Nephron (organoid): Measurements from ENCODE around the gene FAM20B.
"Not testable (repeated sequence)": the region's sequence is repeated elsewhere in the genome, so short reads cannot be mapped to it uniquely, and the experiment has no call there.

Experiments
- H3K27ac Mint-ChIP-seq, 3 experiments: 2 replicates each; pipeline ENCODE4 v1.8.0; 2020; ENCODE audit warnings: mixed read lengths in 3 of 3, mild to moderate bottlenecking in 2 of 3, moderate library complexity in 1 of 3
- H3K27me3 Mint-ChIP-seq: 2 replicates; pipeline ENCODE4 v1.8.0; 2021; ENCODE audit warnings: low read depth, mild to moderate bottlenecking, moderate library complexity, mixed read lengths
- H3K36me3 Mint-ChIP-seq: 2 replicates; pipeline ENCODE4 v1.8.0; 2020; ENCODE audit warnings: low read depth, mixed read lengths
- H3K4me1 Mint-ChIP-seq: 2 replicates; pipeline ENCODE4 v1.8.0; 2020; ENCODE audit warnings: mixed read lengths
- H3K4me3 Mint-ChIP-seq, 3 experiments: 2 replicates each; pipeline ENCODE4 v1.8.0; 2020; ENCODE audit warnings: mild to moderate bottlenecking in 3 of 3, mixed read lengths in 3 of 3, moderate library complexity in 2 of 3
- H3K9me3 Mint-ChIP-seq: 2 replicates; pipeline ENCODE4 v1.8.0; 2020; ENCODE audit warnings: mixed read lengths
- TF ChIP-seq, protein P1 (sequence below), 3 experiments: fragments of 200-600 bp; sonication (generic); IDR thresholded peaks; one replicate each; pipeline ENCODE4 v1.5.0; 2021; ENCODE audit warnings: antibody characterized with exemption in 3 of 3; ENCODE audit not compliant: unreplicated experiment in 3 of 3

Gene FAM20B

DNA sequence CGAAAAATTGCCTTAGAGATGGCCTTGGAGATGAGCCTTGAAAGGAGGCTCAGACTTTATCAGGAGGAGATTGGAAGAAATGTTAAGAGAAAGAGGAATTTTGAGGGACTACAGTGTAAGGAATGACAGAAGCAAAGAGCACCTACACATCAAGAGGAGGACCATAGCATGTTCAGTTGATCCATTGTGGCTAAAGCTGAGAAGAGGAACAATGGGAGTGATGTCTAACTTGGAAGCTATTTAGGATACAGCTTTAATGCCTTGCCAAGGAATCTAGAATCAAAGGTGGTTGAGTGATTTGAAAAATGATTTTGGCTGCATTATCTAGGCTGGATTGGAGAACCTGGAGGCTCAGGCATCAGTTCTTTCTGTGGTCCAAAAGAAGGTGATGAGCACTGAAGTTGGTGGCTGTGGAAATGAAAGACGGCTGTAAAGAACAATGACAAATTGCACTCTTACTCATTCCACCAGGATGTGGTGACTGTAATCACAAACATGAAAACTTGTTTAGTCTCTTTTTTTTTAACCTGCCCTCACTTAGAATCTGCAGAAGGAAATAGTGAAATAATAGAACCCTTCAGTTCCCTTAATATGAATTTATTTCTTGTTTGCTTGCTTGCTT lies 11.3 kb downstream of the FAM20B start:
- peaks cover 4% of the 10 kb centered on the region for H3K27me3 Mint-ChIP-seq
- H3K36me3 Mint-ChIP-seq: peaks cover 20% of the 10 kb centered on the region
- H3K27ac Mint-ChIP-seq: no peak overlapping the region
- H3K9me3 Mint-ChIP-seq: peaks cover 8% of the 10 kb centered on the region
- TF ChIP-seq, protein P1, sequence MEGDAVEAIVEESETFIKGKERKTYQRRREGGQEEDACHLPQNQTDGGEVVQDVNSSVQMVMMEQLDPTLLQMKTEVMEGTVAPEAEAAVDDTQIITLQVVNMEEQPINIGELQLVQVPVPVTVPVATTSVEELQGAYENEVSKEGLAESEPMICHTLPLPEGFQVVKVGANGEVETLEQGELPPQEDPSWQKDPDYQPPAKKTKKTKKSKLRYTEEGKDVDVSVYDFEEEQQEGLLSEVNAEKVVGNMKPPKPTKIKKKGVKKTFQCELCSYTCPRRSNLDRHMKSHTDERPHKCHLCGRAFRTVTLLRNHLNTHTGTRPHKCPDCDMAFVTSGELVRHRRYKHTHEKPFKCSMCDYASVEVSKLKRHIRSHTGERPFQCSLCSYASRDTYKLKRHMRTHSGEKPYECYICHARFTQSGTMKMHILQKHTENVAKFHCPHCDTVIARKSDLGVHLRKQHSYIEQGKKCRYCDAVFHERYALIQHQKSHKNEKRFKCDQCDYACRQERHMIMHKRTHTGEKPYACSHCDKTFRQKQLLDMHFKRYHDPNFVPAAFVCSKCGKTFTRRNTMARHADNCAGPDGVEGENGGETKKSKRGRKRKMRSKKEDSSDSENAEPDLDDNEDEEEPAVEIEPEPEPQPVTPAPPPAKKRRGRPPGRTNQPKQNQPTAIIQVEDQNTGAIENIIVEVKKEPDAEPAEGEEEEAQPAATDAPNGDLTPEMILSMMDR (IDR thresholded peaks at IDR 0.05; ENCODE audit: unreplicated experiment in 3 of 3): no peak
- H3K4me3 Mint-ChIP-seq: no peak overlapping the region
- peaks cover 33% of the 10 kb centered on the region for H3K4me1 Mint-ChIP-seq

DNA sequence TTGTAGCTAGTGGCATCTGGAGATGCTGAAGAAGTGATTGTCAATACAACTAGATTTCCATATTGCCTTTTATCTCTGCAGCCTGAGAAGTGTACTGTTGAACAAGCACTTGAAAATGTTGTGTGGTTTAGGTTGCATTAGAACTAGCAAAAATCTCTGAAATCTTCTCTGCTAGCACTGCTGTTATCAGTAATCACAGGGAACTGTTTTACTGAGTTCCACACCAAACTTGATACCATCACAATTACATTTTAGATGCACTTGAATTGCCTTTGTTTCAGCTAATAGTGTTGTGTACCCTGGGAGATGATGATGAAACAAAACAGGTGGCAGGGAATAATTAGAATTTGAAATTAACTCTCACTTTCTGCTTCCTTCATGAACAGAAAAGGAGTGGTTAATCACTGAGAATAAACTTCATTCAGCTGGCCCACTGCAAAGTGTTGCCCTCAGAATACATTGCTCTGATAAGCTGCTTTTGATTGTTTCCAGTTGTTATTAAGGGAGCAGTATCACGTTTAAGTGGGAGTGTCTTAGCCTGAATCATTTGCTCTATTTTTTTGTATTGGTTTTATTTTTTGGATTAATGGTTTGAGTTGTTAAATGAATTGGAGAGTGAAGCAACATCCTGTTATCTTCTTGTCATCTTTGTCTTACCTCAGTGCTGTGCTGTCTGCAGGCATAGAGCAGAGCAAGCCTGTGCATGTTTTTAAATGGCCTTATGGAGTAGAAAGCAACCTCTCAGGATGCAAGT lies 13.0 kb downstream of the FAM20B start:
- peak overlapping the region in 1 of 3 experiments; percentile 16 for H3K27ac Mint-ChIP-seq
- no peak overlapping the region for H3K4me3 Mint-ChIP-seq
- peaks cover 8% of the 10 kb centered on the region for H3K9me3 Mint-ChIP-seq
- peaks cover 4% of the 10 kb centered on the region for H3K27me3 Mint-ChIP-seq
- H3K4me1 Mint-ChIP-seq: peaks cover 32% of the 10 kb centered on the region
- peaks cover 29% of the 10 kb centered on the region for H3K36me3 Mint-ChIP-seq
- TF ChIP-seq, protein P1 (IDR thresholded peaks at IDR 0.05; ENCODE audit: unreplicated experiment in 3 of 3): no peak

DNA sequence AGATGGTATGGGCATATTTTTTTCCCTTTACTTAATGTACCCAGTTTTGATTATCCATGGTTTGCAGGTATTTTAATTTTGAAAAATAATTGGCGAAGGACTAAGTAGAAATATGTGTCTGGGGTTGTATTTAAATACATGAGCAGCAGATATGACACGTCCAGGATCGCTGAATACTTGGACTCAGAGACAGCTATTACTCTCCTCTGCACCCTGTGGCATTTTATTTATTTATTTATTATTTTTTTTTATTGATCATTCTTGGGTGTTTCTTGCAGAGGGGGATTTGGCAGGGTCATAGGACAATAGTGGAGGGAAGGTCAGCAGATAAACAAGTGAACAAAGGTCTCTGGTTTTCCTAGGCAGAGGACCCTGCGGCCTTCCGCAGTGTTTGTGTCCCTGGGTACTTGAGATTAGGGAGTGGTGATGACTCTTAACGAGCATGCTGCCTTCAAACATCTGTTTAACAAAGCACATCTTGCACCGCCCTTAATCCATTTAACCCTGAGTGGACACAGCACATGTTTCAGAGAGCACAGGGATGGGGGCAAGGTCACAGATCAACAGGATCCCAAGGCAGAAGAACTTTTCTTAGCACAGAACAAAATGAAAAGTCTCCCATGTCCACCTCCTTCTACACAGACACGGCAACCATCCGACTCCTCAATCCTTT lies 13.9 kb downstream of the FAM20B start:
- H3K4me1 Mint-ChIP-seq: peaks cover 26% of the 10 kb centered on the region
- H3K4me3 Mint-ChIP-seq, H3K27me3 Mint-ChIP-seq: not testable (repeated sequence)
- peaks cover 38% of the 10 kb centered on the region for H3K36me3 Mint-ChIP-seq
- H3K27ac Mint-ChIP-seq: peak overlapping the region in 1 of 3 experiments; percentile 16
- H3K9me3 Mint-ChIP-seq: peaks cover 11% of the 10 kb centered on the region

DNA sequence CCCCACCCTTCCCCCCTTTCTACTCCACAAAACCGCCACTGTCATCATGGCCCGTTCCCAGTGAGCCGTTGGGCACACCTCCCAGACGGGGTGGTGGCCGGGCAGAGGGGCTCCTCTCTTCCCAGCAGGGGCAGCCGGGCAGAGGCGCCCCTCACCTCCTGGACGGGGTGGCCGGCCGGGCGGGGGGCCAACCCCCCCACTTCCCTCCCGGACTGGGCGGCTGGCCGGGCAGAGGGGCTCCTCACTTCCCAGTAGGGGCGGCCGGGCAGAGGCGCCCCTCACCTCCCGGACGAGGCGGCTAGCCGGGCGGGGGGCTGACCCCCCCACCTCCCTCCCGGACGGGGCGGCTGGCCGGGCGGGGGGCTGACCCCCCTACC lies 14.5 kb downstream of the FAM20B start:
- Mint-ChIP-seq H3K4me1 (peaks cover 24% of the 10 kb centered on the region), H3K36me3 (peaks cover 42% of the 10 kb centered on the region), H3K9me3 (peaks cover 11% of the 10 kb centered on the region)
- not testable (repeated sequence) for H3K27me3 Mint-ChIP-seq, H3K27ac Mint-ChIP-seq, H3K4me3 Mint-ChIP-seq

DNA sequence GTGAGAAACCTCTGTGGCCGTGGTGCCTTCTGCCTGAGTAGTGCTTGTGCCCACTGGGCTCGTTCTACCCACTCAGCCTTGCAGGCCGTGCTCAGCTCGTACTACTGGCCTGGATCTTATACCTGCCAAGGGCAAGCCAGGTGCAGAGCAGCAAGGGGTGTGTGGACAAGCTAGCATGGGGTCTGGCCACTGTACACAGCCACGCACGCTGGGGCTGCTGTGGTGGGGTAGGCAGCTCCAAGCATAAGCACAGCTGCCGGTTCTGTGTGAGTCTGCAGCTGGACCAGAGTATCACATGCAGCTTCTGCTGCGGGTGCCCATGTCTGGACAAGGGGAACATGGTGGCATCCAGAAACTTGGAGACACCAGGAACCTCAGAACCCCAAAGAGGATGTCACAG lies 16.4 kb downstream of the FAM20B start:
- H3K9me3 Mint-ChIP-seq: peaks cover 11% of the 10 kb centered on the region
- peaks cover 42% of the 10 kb centered on the region for H3K36me3 Mint-ChIP-seq
- H3K27ac Mint-ChIP-seq: no peak overlapping the region
- H3K4me1 Mint-ChIP-seq: peaks cover 24% of the 10 kb centered on the region
- TF ChIP-seq, protein P1 (IDR thresholded peaks at IDR 0.05; ENCODE audit: unreplicated experiment in 3 of 3): no peak
- no peak overlapping the region for H3K4me3 Mint-ChIP-seq
- H3K27me3 Mint-ChIP-seq: peaks cover 4% of the 10 kb centered on the region

DNA sequence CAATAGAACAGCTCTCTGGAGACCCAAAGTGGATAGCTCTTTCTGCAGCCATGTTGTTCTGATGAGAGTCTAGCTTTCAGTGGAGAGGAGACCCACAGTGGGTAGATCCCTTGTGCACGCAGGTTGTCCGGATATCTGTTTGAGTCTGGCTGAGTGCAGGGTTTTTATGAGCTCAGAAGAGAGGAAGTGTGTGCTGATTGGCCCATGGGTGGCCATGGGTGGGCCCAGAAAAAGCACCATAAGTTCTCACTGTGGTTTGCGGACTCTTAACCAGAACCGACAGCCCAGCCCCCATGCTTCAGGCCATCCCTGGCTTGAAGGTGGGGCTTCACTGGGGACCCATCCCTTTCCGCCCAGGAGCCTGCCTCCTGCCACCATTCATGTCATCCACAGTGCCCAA lies 17.0 kb downstream of the FAM20B start:
- TF ChIP-seq, protein P1 (IDR thresholded peaks at IDR 0.05; ENCODE audit: unreplicated experiment in 3 of 3): no peak
- Mint-ChIP-seq H3K27ac (no peak overlapping the region), H3K4me1 (peaks cover 29% of the 10 kb centered on the region), H3K27me3 (peaks cover under 1% of the 10 kb centered on the region), H3K4me3 (no peak overlapping the region), H3K9me3 (peaks cover 11% of the 10 kb centered on the region), H3K36me3 (peaks cover 47% of the 10 kb centered on the region)
